HPDE6-E6E7 (cell line): ENCODE measurements around the gene HOXB4.

Experiments
- DNase-seq: peaks from one replicate; pipeline ENCODE4 v3.0.0; 2011; ENCODE audit warnings: missing footprints; ENCODE audit errors: extremely low spot score

The HOXB4 gene

DNA sequence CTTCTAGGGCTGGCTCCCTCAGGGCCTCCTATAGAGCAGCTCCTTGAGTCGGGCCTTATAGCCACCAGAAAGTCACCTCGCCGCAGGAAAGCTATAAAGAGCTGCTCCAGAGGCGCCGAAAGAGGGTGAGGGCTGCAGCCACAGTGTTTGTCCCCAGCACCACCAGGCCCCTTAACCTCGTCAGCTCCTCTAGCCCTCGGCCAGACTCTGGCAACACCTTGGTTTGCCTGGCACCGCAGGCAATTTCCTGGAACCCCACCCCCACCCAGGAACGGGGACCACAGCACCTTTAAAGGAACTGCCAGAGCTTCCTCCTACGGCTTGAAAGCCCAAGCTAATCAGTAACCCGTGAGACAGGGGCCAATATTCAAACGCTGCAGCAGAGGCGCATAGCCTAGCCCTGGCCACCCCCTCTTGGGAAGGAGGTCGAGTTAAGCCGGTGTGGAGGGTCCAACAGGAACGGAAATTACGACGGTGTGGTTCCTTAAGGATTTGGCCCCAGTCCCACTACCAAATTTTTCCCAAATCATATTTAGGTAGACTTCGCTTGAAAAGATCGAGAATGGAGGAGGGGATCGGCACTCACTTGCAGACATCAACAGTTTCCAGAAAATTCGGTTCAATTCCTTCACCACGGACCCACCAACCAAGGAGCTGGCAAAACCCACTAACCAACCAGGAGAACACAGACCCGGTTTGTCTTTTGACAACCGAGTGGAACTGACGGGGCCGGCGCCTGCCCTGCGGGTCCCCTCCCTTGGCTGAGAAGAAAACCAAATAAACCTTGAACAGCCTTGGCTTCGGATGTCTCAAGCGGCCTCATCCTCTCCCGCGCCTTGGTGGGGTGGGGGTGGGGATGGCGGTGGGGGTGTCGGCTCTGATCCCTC is 23.6 kb upstream of the HOXB4 start:
- no peak for DNase-seq

DNA sequence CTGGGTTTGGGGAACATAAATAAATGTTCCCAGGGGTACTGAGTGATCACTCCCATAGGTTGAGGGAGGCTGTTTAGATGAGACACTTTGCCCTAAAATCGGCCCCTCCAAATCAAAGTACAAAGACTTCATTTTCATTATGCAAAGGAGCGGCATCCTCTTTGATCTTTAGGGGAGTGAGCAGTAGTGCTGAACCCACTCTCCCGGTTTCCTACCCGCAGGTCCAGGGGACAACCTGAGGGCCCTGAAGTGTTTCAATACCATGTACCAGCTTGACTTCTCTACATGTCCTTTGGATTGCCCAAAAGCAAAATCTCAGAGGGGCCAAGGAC is 23.0 kb upstream of the HOXB4 start:
- DNase-seq = no peak

DNA sequence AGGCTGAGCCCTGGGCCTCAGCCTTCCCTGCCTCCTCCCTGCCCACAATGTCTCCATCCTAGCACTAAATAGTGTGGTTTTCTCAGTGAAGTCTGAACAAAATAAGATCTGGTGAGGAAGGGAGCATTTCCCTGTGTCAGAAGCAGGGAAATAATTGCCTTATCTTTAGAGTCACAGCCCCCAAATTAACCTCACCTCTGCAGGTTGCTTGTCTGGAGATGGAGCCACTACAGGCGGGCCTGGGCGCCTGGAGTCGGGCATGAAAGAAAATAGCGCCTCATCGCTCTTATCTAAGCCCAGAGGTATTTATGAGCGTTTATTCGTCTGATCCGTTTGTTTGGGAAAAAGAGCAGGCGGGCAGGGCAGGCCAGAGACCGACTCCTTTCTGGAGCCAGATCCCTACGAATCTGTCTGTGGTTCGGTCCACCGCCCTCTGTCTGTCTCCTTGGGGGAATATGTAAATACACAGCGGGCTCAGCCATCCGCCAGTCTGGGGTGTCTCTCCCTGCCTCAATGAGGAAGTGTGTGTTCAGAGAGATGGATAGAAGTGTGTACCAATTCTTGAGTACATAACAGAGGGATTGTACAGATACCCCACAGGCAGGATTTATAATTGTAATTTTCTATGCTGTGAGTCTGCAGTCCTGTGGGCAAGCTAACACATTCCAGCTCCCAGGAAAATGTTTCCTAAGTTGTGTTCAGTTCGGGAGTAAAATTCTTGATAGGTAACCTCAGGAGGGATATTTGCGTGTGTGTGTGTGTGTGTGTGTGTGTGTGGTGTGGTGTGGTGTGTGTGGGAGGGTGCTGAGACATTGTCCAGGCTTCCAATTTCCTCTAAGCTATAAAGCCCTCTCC is 22.3 kb upstream of the HOXB4 start:
- DNase-seq = no peak

DNA sequence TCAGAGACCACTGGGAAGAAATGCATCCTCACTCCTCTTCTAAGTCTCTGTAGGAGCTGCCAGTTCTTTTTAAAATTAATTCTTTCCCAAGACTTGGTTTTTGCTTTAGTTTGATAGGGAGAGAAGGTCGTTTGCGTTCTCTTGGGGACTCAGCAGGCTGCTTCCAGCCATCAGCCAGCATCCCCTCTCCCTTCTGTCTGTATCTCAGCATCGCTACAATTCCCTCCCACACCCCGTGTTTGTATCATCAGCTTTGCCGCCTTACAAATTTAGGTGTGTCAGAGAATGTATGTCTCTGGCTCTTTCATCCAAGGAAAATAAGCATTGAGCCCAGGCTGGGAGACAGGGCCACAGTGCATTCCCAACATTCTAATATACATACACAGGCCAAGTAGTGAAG is 21.2 kb upstream of the HOXB4 start:
- DNase-seq = no peak

- DNase-seq = no peak
Measured at GRCh38 chr17:48598736-48599135, 20.6 kb upstream of the HOXB4 start.

DNA sequence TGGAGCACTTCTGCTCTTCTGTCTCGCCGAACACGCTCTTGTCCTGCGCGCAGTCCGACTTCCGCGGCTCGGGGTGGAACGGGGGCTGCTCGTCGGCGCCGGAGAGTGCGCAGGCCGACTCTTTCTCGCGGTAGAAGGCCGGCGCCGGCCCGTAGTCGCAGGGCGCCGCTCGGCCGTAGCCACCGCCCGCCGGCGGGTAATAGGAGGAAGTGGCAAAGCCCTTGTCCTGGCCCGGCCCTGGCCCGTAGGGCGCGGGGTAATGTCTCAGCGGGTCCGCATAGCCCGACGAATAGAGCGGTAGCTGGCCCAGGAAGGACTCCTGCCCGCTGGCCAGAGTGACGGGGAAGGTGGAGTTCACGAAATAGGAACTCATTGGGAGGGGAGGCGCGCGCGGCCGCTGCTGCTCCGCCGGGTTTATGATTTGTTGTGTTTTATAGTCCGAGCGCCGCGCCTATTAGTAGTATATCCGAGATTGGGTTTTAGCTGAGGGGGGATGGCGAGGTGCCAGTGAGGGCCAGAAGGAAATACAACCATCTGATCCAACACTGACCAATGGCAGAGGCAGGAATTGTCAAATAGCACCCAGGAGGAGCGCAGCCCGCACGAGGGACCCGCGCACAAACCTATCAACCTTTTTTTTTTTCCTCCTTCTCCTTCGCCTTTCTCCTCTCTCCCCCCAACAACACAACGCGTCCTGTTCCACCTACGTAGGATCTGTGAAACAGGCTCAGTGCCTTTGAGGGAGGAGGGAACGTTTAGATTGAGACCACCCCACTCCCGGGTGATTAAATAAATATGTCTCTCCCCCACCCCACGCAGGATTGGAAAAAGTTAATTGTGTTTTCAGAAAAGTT is 19.9 kb upstream of the HOXB4 start:
- no peak for DNase-seq

DNA sequence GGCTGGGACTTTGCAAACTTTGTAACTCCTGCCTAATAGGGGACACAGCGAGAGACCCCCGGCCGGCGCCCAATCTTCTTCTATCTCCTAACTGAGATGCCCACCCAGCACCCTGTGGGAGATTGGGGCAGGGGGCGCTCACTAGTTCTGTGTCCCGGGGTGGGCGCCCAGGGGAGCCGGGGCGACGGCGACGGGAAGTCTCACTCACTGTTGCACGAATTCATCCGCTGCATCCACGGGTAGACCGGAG is 19.3 kb upstream of the HOXB4 start:
- DNase-seq = no peak

GRCh38 chr17:48596735-48597527 is 18.8 kb upstream of the HOXB4 start:
- no peak for DNase-seq

- no peak for DNase-seq
Measured at GRCh38 chr17:48596000-48596734, 18.0 kb upstream of the HOXB4 start.

DNA sequence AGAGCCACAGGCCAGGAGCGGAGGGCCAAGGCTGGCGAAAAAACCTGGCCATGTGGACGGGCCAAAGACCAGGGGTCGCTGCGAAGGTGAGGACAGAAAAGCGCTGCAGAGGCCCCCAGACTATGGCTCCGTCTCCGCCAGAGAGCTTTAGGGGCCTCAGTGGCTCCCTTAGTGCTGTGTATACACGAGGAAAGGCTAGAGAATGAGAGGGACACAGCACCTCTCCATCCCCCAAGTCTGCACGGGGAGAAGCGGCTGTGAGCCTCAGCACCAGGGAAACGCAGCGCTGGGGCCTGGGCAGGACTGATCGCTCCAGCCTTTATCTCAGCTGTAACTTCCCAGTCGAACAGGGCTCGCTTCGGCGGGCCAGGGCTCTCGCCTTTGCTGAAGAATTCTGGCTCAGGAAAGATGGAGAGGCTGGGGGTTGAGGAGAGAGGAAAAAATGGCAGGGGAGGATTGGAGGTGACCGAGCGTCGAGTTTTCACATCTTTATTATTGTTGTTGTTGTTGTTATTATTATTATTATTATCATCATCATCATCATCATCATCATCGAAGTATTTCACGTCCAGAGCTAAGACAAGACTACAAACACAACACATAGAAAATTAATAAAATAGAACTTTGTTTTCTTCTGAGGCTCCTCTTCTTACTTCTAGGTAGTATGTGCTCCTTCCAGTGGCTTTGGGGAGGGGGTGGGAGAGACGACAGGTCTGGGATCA is 17.3 kb upstream of the HOXB4 start:
- DNase-seq = no peak

DNA sequence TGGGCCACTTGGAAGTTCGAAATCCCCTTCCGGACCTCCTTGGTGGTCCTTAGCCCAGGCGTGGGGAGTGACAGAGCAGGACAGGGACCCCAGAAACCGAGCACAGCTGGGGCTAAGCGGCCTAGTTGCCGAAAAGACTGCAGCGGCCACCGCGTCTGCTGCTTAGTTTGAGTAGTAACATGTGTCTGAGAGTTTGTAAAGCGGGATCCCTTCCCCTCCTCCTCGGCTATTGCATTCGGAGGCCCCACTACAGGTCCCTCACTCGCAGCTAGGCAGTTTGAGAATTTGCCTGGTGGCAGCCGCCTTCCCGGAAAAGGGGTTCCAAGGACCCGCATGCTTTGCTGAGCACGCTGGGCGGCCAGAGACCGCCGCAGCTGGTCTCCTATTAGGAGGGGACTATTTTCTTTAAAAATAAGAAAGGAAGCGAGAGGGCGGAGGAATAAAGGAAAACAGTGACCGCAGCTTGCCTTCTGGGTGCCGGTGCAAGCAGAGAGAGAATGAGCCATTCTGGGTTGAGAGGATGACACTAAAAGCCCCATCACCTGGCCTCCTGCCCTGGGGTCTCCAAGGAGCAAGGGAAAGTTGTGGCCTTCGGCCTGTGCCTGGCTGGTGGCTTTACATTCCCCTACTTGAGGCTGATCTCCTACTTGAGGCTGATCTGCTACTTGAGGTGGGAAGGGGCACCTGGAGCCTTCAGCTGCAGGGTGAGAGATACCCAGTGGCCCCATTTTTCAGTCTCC is 16.6 kb upstream of the HOXB4 start:
- DNase-seq = no peak

DNA sequence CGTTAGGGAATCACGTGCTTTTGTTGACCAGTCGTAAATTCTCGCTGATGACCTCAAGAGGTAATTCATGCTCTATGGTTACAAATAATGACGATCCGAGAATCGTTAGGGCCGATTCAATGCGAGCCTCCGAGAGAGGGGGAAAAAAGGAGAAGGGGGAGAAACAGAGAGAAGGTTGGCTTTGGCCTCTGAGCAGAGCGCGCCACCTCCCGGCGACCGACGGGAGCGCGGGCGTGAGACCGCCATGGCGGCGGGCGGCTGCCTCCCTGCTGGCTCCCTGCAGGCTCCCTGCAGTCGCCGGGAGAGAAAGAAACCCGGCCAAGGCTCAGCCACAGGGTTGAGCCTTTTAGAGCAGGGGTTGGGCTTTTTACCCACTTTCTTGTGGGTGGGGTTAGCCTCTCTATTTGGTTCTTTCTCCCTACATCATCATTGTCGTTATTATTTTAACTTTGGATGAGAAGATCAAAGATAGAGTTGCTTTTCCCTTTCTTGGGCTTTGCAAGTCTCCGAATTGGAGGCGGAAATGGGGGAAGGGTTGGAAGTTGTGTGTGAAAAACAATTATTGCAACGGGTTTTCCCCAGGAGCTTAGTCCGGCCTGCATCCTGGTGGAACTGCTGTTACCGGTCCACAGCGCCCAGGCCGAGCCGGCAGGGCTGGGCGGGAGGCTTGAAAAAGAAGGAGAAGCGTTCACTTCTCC is 15.8 kb upstream of the HOXB4 start:
- DNase-seq = peak; percentile 80

DNA sequence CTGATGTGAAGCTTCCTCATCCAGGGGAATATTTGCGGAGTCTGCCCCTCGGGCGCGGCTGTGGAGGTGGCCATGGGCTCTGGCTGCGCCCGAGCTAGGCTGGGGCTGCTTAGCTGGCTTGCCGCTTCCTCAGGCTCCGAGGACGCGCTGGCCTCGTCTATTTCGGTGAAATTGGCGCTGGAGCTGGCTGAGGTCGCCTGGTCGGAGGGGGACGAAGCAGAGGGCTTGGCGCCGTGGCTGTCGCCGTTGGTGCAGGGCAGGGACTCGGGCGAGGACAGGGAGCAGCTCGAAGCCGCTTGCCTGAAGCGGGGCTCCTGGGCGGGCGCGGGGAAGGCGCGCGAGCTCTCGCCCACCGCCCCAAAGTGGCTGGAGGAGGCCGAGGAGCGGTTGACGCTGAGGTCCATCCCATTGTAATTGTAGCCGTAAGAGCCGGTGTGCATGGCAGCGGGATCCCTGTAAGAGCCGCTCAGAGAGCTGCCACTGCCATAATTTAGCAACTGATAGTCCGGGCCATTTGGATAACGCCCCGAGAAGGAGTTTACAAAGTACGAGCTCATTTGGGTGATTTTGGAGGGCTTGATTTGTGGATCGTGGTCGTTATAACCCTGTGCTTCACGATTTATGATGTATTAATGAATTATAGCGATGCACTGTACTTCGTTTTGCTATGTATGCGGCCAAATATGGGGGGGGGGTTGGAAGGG is 15.1 kb upstream of the HOXB4 start, which contains the start of gene HOXB5:
HOXB5 (minus strand) TSS at position 654 of the 704 bp plus-strand sequence; CDS start at position 557, 97 bp downstream.
- DNase-seq = no peak

- no peak for DNase-seq
Measured at GRCh38 chr17:48592577-48592976, 14.4 kb upstream of the HOXB4 start.

DNA sequence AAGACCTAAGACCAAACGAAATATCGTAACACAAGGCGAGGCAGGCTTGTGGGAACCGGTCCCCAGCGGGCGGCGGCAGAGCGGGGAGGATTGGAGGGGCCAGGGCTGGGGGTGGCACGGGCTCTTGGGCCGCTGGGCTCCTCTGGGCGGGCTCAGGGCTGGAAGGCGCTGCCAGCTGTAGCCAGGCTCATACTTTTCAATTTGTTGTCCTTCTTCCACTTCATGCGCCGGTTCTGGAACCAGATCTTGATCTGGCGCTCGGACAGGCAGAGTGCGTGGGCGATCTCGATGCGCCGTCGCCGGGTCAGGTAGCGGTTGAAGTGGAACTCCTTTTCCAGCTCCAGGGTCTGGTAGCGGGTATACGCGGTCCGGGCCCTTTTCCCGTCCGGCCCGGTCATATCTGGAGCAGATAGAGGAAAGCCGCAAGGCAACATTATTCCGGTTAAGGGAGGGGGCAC is 13.9 kb upstream of the HOXB4 start:
- DNase-seq = no peak

DNA sequence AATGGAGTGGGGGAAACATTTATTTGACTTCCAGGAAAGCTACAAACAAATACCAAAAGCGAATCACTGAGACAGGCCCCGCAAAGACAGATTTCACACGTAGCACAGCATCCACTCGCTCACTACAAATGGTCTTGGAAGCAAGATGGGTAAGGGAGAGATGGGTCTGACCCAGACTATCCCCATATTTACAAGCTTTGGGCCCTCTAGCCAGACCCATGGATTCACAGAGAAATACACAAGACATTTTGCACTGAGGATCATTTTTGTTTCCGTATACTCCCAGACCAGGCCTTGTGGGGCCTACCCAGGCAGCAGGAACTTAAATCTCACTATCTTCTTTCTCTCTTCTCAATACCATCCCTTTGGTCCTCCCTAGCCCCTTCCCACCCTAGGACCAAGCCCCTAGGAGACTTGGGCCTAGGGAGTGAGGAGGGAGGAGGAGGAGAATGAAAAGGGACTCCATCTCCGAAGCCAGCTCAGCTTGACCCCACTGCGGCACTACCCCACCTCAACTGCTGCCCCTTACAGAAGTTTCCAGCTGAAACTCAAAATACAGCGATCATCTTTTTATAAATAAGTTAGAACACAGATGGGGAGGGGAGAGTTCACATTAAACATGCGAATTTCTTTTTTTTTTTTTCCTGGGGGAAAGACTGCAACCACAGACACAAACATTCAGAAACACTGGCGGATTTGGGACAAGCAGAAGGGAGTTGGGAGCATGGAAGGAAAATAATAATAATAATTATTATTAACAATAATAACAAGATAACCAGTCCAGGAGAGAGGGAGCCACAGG is 13.3 kb upstream of the HOXB4 start:
- DNase-seq = no peak

DNA sequence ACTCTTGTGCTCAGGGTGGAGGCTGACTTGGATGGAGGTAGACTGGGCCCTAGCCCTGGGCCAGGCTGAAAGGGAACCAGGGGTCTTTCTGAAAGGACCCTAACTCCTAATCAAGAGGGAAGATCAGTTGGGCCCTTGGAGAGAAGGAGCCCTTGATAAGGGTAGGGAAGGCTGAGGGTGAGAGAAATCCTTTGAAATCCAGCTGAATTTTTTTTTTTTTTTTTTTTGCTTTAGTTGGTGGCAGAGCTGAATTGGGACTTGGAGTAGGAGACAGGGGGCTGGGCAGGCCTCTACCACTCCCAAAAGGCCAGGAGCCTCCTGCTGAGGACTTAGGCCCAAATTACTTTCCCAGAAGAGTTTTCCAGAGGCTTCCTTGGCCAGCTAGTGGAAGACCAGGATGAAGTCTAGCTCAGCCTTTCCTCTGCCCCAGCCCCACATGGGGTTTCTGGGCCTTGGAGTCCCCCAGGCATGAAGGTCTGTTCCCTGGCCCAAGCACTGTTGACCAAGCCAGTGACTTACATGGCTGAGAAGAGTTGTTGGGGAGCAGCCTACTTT is 12.5 kb upstream of the HOXB4 start:
- no peak for DNase-seq
